Measurements from ENCODE around the gene WDR81.

DNA sequence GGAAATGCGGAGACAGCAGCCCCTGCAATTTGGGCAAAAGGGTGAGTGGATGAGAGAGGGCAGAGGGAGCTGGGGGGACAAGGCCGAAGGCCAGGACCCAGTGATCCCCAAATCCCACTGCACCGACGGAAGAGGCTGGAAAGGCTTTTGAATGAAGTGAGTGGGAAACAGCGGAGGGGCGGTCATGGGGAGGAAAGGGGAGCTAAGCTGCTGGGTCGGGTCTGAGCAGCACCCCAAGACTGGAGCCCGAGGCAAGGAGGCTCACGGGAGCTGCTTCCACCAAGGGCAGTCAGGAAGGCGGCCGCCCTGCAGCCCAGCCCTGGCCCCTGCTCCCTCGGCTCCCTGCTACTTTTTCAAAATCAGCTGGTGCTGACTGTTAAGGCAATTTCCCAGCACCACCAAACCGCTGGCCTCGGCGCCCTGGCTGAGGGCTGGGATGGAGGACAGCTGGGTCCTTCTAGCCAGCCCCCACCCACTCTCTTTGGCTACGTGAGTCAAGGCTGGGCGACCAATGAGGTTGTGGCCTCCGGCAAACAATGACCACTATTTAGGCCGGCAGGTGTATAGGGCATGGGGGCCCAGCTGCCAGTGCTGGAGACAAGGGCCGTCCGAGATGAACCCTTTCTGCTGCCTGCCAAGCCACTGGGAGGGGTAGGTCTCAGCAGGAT, 37.9 kb downstream of the WDR81 start:
- TF ChIP-seq CBX2 (IDR thresholded peaks at IDR 0.05; ENCODE audit: borderline replicate concordance, low read depth), result no peak
- TF ChIP-seq, protein P1, sequence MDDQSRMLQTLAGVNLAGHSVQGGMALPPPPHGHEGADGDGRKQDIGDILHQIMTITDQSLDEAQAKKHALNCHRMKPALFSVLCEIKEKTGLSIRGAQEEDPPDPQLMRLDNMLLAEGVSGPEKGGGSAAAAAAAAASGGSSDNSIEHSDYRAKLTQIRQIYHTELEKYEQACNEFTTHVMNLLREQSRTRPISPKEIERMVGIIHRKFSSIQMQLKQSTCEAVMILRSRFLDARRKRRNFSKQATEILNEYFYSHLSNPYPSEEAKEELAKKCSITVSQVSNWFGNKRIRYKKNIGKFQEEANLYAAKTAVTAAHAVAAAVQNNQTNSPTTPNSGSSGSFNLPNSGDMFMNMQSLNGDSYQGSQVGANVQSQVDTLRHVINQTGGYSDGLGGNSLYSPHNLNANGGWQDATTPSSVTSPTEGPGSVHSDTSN (IDR thresholded peaks at IDR 0.05), result no peak
- TF ChIP-seq BHLHE40 (IDR thresholded peaks at IDR 0.05; ENCODE audit: low read depth, low read length), result no peak
- TF ChIP-seq POLR2A (IDR thresholded peaks at IDR 0.05; ENCODE audit: low read length), result no peak
- no peak for TF ChIP-seq KDM1A (IDR thresholded peaks at IDR 0.05; ENCODE audit: low read depth)
- TF ChIP-seq, protein P2, sequence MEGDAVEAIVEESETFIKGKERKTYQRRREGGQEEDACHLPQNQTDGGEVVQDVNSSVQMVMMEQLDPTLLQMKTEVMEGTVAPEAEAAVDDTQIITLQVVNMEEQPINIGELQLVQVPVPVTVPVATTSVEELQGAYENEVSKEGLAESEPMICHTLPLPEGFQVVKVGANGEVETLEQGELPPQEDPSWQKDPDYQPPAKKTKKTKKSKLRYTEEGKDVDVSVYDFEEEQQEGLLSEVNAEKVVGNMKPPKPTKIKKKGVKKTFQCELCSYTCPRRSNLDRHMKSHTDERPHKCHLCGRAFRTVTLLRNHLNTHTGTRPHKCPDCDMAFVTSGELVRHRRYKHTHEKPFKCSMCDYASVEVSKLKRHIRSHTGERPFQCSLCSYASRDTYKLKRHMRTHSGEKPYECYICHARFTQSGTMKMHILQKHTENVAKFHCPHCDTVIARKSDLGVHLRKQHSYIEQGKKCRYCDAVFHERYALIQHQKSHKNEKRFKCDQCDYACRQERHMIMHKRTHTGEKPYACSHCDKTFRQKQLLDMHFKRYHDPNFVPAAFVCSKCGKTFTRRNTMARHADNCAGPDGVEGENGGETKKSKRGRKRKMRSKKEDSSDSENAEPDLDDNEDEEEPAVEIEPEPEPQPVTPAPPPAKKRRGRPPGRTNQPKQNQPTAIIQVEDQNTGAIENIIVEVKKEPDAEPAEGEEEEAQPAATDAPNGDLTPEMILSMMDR (IDR thresholded peaks at IDR 0.05), result no peak
- no peak for TF ChIP-seq ESRRA (IDR thresholded peaks at IDR 0.05; ENCODE audit: borderline replicate concordance, low read length)
- TF ChIP-seq EHMT2 (IDR thresholded peaks at IDR 0.05; ENCODE audit: low read depth), result no peak
- TF ChIP-seq NR3C1 (IDR thresholded peaks at IDR 0.05), result no peak
- no peak for TF ChIP-seq MAZ (IDR thresholded peaks at IDR 0.05; ENCODE audit: borderline replicate concordance, low read depth, low read length)
- TF ChIP-seq GATA3 (IDR thresholded peaks at IDR 0.05; ENCODE audit: borderline replicate concordance), result no peak
- TF ChIP-seq, protein P3, sequence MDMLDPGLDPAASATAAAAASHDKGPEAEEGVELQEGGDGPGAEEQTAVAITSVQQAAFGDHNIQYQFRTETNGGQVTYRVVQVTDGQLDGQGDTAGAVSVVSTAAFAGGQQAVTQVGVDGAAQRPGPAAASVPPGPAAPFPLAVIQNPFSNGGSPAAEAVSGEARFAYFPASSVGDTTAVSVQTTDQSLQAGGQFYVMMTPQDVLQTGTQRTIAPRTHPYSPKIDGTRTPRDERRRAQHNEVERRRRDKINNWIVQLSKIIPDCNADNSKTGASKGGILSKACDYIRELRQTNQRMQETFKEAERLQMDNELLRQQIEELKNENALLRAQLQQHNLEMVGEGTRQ (IDR thresholded peaks at IDR 0.05), result no peak
- TF ChIP-seq, protein P4, sequence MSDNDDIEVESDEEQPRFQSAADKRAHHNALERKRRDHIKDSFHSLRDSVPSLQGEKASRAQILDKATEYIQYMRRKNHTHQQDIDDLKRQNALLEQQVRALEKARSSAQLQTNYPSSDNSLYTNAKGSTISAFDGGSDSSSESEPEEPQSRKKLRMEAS (IDR thresholded peaks at IDR 0.05), result no peak
- TF ChIP-seq RFX5 (IDR thresholded peaks at IDR 0.05), result no peak

Measured in A549 (cell line).